ENCODE measurements around the gene SPOP. TPM values are rescaled to one million over a fixed set of nuclear protein-coding genes. Genes with fewer than 3 reads are reported as not detected.

SPOP gene
- total RNA-seq, 4 donors from 2014 or later: 75.6 to 352 (median 95.3) TPM

DNA sequence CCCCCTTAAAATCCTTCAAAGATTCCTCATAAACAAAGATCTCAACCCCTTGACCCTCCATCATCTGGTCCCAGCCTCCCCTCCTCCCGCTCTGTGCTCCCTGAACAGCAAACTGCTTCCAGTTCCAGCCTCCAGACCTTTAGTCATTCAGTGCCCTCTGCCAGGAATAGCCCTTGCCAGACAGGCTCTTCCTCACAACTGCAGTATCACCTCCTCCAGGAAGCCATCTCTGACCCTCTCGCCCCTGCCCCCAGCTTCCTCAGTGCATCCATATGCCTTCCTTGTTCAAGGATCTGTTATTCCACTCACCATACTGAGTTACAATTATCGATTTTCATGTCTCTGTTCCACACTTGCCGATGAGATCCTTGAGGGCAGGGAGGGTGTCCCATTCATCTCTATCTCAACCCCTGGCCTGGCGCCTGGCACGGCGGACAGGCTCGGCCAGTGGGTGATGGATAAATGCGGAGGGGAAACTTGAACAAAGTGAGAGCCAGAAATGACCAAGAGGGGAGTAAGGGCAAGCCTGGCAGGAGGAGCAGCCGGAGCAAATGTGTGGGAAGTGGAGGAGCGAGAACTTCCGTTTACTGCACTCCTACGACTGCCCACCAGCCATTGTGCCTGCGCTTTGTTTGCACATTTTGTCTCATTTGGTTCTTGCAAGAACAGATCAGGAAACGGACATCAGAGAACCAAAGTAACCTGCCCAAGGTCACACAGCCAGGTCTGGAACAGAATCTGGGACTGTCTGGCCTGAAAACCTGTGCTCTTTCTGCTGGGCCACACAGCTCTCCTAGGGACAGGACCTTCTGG is 104.2 kb downstream of the SPOP start:
- no peaks in the 10 kb centered on the region for H3K36me3 ChIP-seq
- no peak overlapping the region for H3K4me3 ChIP-seq
- H3K27ac ChIP-seq: peak overlapping the region; percentile 15 to 92 (median 82)
- DNase-seq: no peak
- peaks cover 0 to 41% (median 32%) of the 10 kb centered on the region in 4 donors for H3K4me1 ChIP-seq
- WGBS, 2 donors (ENCODE audit: low coverage in 1 of 2): 56% methylated on average over 15 of the region's 15 CpGs; no CpG with 5 or more reads in 1 of the 2 donors
- TF ChIP-seq POLR2A (IDR thresholded peaks at IDR 0.05) (no peak), EP300 (IDR thresholded peaks at IDR 0.05; ENCODE audit: low read depth) (no peak), POLR2AphosphoS5 (IDR thresholded peaks at IDR 0.05) (no peak)
- TF ChIP-seq, protein P1, sequence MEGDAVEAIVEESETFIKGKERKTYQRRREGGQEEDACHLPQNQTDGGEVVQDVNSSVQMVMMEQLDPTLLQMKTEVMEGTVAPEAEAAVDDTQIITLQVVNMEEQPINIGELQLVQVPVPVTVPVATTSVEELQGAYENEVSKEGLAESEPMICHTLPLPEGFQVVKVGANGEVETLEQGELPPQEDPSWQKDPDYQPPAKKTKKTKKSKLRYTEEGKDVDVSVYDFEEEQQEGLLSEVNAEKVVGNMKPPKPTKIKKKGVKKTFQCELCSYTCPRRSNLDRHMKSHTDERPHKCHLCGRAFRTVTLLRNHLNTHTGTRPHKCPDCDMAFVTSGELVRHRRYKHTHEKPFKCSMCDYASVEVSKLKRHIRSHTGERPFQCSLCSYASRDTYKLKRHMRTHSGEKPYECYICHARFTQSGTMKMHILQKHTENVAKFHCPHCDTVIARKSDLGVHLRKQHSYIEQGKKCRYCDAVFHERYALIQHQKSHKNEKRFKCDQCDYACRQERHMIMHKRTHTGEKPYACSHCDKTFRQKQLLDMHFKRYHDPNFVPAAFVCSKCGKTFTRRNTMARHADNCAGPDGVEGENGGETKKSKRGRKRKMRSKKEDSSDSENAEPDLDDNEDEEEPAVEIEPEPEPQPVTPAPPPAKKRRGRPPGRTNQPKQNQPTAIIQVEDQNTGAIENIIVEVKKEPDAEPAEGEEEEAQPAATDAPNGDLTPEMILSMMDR (IDR thresholded peaks at IDR 0.05): no peak
- no peaks in the 10 kb centered on the region for H3K9me3 ChIP-seq
- peaks cover 45% of the 10 kb centered on the region for H3K27me3 ChIP-seq
- in situ Hi-C loops (cut with MboI; ENCODE audit: low pct_ligation_motif_present in 1 of 4, low pct_unique_long_range_greater_than_20kb in 1 of 4, low sequenced_read_pairs in 3 of 4) (loop anchor here (5.0 to 25.0 kb wide), 7 partner anchors 121 to 414 kb away; partner anchors contain the start of gene DLX3 (in 1 of the 4)), intact Hi-C loops (cut with DNase I; ENCODE audit: low total_unique reads) (loop anchor here (2.0 to 10.0 kb wide), 2 partner anchors 61 to 207 kb away; no protein-coding TSS in a partner anchor)

GRCh38 chr17:49572806-49573420 is 105.0 kb downstream of the SPOP start:
- Histone ChIP-seq H3K4me3 (no peak overlapping the region), H3K4me1 (peaks cover 0 to 43% (median 34%) of the 10 kb centered on the region in 4 donors), H3K9me3 (no peaks in the 10 kb centered on the region), H3K27me3 (peaks cover 38% of the 10 kb centered on the region), H3K27ac (no peak overlapping the region), H3K36me3 (no peaks in the 10 kb centered on the region)
- TF ChIP-seq EP300 (IDR thresholded peaks at IDR 0.05; ENCODE audit: low read depth) (no peak), POLR2AphosphoS5 (IDR thresholded peaks at IDR 0.05) (no peak), POLR2A (IDR thresholded peaks at IDR 0.05) (no peak)
- TF ChIP-seq, protein P1 (IDR thresholded peaks at IDR 0.05): no peak
- in situ Hi-C loops (cut with MboI; ENCODE audit: low pct_ligation_motif_present in 1 of 4, low pct_unique_long_range_greater_than_20kb in 1 of 4, low sequenced_read_pairs in 3 of 4): loop anchor here (5.0 to 25.0 kb wide), 7 partner anchors 122 to 414 kb away; partner anchors contain the start of gene DLX3 (in 1 of the 4)
- intact Hi-C loops (cut with DNase I; ENCODE audit: low total_unique reads): loop anchor here (2.0 to 10.0 kb wide), 2 partner anchors 62 to 208 kb away; no protein-coding TSS in a partner anchor
- DNase-seq: no peak
- 73 to 88% methylated on average over 3 to 6 of the region's 6 CpGs for WGBS, 2 donors (ENCODE audit: low coverage in 1 of 2)

- Histone ChIP-seq H3K36me3 (no peaks in the 10 kb centered on the region), H3K4me1 (peaks cover under 1 to 45% (median 32%) of the 10 kb centered on the region in 4 donors), H3K9me3 (no peaks in the 10 kb centered on the region), H3K27me3 (peaks cover 31% of the 10 kb centered on the region), H3K27ac (no peak overlapping the region), H3K4me3 (no peak overlapping the region)
- WGBS, 2 donors (ENCODE audit: low coverage in 1 of 2): 89 to 91% methylated on average over 3 of the region's 3 CpGs
- intact Hi-C loops (cut with DNase I; ENCODE audit: low total_unique reads): loop anchor here (2.0 to 10.0 kb wide), 2 partner anchors 63 to 209 kb away; no protein-coding TSS in a partner anchor
- DNase-seq: no peak
- TF ChIP-seq, protein P1 (IDR thresholded peaks at IDR 0.05): no peak
- in situ Hi-C loops (cut with MboI; ENCODE audit: low pct_ligation_motif_present in 1 of 4, low pct_unique_long_range_greater_than_20kb in 1 of 4, low sequenced_read_pairs in 3 of 4): loop anchor here (5.0 to 25.0 kb wide), 7 partner anchors 123 to 415 kb away; partner anchors contain the start of gene DLX3 (in 1 of the 4)
These were observed 105.7 kb downstream of the SPOP start for GRCh38 chr17:49572226-49572625.

DNA sequence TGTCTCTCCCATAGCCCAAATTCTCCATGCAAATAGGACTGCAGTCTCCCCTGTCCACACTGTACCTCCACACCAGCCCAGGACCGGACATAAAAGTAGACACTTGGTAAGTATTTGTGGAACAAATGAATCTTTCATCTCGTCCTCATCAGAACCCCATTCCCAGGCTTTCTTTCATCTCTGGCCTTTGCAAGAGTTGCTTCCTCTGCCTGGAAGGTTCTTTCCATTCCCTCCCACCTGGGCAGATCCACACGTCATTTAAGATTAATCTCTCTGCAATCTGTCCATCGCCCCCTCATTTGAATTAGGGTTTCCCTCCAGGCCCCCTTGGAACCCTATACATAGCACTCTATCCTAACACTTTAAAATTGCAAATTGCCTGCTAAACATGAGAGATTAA is 106.1 kb downstream of the SPOP start:
- no peak overlapping the region for H3K27ac ChIP-seq
- H3K4me1 ChIP-seq: peaks cover 5 to 45% (median 30%) of the 10 kb centered on the region in 4 donors
- 25 to 39% methylated on average over 4 of the region's 4 CpGs for WGBS, 2 donors (ENCODE audit: low coverage in 1 of 2)
- intact Hi-C loops (cut with DNase I; ENCODE audit: low total_unique reads): loop anchor here (2.0 to 10.0 kb wide), 3 partner anchors 63 to 209 kb away; no protein-coding TSS in a partner anchor
- no peak overlapping the region for H3K4me3 ChIP-seq
- no peak for DNase-seq
- no peaks in the 10 kb centered on the region for H3K9me3 ChIP-seq
- TF ChIP-seq POLR2A (IDR thresholded peaks at IDR 0.05) (no peak), POLR2AphosphoS5 (IDR thresholded peaks at IDR 0.05) (no peak), EP300 (IDR thresholded peaks at IDR 0.05; ENCODE audit: low read depth) (no peak)
- TF ChIP-seq, protein P1 (IDR thresholded peaks at IDR 0.05): no peak
- peaks cover 31% of the 10 kb centered on the region for H3K27me3 ChIP-seq
- H3K36me3 ChIP-seq: no peaks in the 10 kb centered on the region
- in situ Hi-C loops (cut with MboI; ENCODE audit: low pct_ligation_motif_present in 1 of 4, low pct_unique_long_range_greater_than_20kb in 1 of 4, low sequenced_read_pairs in 3 of 4): loop anchor here (5.0 to 25.0 kb wide), 7 partner anchors 123 to 416 kb away; partner anchors contain the start of gene DLX3 (in 1 of the 4)
